Measurements from ENCODE around the gene SLX4IP. TPM values are rescaled to one million over a fixed set of nuclear protein-coding genes. Genes with fewer than 3 reads are reported as not detected.

The SLX4IP gene
- total RNA-seq, 1 donor from 2014 or later: 6.8 TPM

- Mint-ChIP-seq H3K4me1 (ENCODE audit: unreplicated experiment) (peaks cover 26% of the 10 kb centered on the region), H3K27me3 (ENCODE audit: unreplicated experiment) (peaks cover 4% of the 10 kb centered on the region), H3K27ac (ENCODE audit: unreplicated experiment) (peak overlapping the region; percentile 68), H3K9me3 (ENCODE audit: unreplicated experiment) (no peaks in the 10 kb centered on the region), H3K4me3 (ENCODE audit: unreplicated experiment) (peak overlapping the region; percentile 57), H3K36me3 (ENCODE audit: low read depth, unreplicated experiment) (peaks cover 68% of the 10 kb centered on the region)
- TF ChIP-seq, protein P1, sequence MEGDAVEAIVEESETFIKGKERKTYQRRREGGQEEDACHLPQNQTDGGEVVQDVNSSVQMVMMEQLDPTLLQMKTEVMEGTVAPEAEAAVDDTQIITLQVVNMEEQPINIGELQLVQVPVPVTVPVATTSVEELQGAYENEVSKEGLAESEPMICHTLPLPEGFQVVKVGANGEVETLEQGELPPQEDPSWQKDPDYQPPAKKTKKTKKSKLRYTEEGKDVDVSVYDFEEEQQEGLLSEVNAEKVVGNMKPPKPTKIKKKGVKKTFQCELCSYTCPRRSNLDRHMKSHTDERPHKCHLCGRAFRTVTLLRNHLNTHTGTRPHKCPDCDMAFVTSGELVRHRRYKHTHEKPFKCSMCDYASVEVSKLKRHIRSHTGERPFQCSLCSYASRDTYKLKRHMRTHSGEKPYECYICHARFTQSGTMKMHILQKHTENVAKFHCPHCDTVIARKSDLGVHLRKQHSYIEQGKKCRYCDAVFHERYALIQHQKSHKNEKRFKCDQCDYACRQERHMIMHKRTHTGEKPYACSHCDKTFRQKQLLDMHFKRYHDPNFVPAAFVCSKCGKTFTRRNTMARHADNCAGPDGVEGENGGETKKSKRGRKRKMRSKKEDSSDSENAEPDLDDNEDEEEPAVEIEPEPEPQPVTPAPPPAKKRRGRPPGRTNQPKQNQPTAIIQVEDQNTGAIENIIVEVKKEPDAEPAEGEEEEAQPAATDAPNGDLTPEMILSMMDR (IDR thresholded peaks at IDR 0.05; ENCODE audit: unreplicated experiment): no peak
- DNase-seq (ENCODE audit: low spot score): no peak
Measured at GRCh38 chr20:10654250-10654610, 219.1 kb downstream of the SLX4IP start.

DNA sequence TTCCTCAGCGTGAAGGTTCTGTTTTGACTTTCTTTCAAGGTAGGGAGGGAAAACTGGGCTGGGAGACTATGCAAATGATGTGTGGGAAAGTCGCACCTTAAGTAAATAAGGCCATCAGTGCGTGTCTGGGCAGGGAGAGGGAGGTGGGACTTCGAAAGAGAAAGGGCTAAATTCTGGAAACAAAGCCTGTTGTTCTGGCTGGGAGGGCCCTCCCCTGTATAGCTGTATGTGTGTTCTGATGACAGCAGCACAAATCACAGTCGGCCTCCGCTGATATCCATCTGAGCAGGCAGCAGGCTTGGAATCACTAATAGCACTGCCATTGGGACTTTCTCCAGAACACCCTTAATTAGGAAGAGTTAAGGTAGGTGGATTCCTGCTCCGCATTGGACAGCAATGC is 219.5 kb downstream of the SLX4IP start:
- Mint-ChIP-seq H3K9me3 (ENCODE audit: unreplicated experiment) (no peaks in the 10 kb centered on the region), H3K36me3 (ENCODE audit: low read depth, unreplicated experiment) (peaks cover 68% of the 10 kb centered on the region), H3K4me1 (ENCODE audit: unreplicated experiment) (peaks cover 26% of the 10 kb centered on the region), H3K27ac (ENCODE audit: unreplicated experiment) (peak overlapping the region; percentile 68), H3K27me3 (ENCODE audit: unreplicated experiment) (peaks cover 4% of the 10 kb centered on the region), H3K4me3 (ENCODE audit: unreplicated experiment) (peak overlapping the region; percentile 57)
- TF ChIP-seq, protein P1 (IDR thresholded peaks at IDR 0.05; ENCODE audit: unreplicated experiment): no peak
- no peak for DNase-seq (ENCODE audit: low spot score)

GRCh38 chr20:10655720-10656669 is 220.9 kb downstream of the SLX4IP start:
- H3K27me3 Mint-ChIP-seq (ENCODE audit: unreplicated experiment): peaks cover 4% of the 10 kb centered on the region
- H3K4me1 Mint-ChIP-seq (ENCODE audit: unreplicated experiment): peaks cover 33% of the 10 kb centered on the region
- peaks cover 66% of the 10 kb centered on the region for H3K36me3 Mint-ChIP-seq (ENCODE audit: low read depth, unreplicated experiment)

DNA sequence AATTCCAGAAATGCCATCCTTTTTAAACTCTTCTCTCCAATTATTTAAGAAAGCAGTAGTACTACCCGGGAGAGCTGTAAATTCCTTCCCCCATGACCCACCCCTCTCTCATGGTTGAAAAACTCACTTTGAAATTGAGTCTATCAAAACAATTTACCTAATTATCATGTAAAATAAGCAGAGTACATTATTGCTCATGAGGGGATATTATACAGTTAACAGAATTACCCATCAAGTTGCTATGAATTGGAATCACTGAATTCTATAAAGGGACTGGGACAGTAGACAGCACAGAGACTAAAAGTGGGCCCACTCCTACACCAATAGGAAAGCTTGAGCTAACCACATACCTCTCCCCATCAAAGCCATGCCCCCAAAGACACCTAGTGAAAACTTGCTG is 222.3 kb downstream of the SLX4IP start:
- H3K9me3 Mint-ChIP-seq (ENCODE audit: unreplicated experiment): no peaks in the 10 kb centered on the region

More at GRCh38 chr20:10655720-10656669, 220.9 kb downstream of the SLX4IP start:
- H3K9me3 Mint-ChIP-seq (ENCODE audit: unreplicated experiment): no peaks in the 10 kb centered on the region
- DNase-seq (ENCODE audit: low spot score): no peak
- H3K27ac Mint-ChIP-seq (ENCODE audit: unreplicated experiment): peak overlapping the region; percentile 36
- TF ChIP-seq, protein P1 (IDR thresholded peaks at IDR 0.05; ENCODE audit: unreplicated experiment): no peak
- H3K4me3 Mint-ChIP-seq (ENCODE audit: unreplicated experiment): peak overlapping the region; percentile 9

More for the DNA sequence above, 222.3 kb downstream of the SLX4IP start:
- Mint-ChIP-seq H3K27me3 (ENCODE audit: unreplicated experiment) (peaks cover 4% of the 10 kb centered on the region), H3K36me3 (ENCODE audit: low read depth, unreplicated experiment) (peaks cover 75% of the 10 kb centered on the region), H3K4me3 (ENCODE audit: unreplicated experiment) (peak overlapping the region; percentile 68), H3K27ac (ENCODE audit: unreplicated experiment) (peak overlapping the region; percentile 37), H3K4me1 (ENCODE audit: unreplicated experiment) (peaks cover 45% of the 10 kb centered on the region)
- DNase-seq (ENCODE audit: low spot score): no peak
- TF ChIP-seq, protein P1 (IDR thresholded peaks at IDR 0.05; ENCODE audit: unreplicated experiment): no peak

Measured in endothelial cell (in vitro differentiated cells).